HCT116 (cell line): Measurements from ENCODE around the gene UBE2D2. TPM values are rescaled to one million over a fixed set of nuclear protein-coding genes. Genes with fewer than 3 reads are reported as not detected.

ENCODE experiments used
- ATAC-seq: fragments of 200-7000 bp; cut with Tn5 transposase; 2 replicates; pipeline ENCODE4 v1.9.1; 2020; ENCODE audit warnings: mild to moderate bottlenecking, moderate library complexity
- BruUV-seq: library from RNA; stranded (reverse); fragments of 400-500 nt; replicated peaks from 2 replicates; lab custom pipeline; 2021; lab: Mats Ljungman, UMichigan
- CTCF ChIA-PET: fragments of 300-600 bp; sonication (Branson Sonifier 250); formaldehyde crosslinking; loops from one replicate; lab custom pipeline; 2021; ENCODE audit warnings: antibody characterized with exemption; lab: Charles Lee
- POLR2A ChIA-PET: fragments of 300-600, 350-600 bp; sonication (Branson Sonifier 250); formaldehyde crosslinking; loops from one replicate; lab custom pipeline; 2021; ENCODE audit warnings: antibody characterized with exemption; lab: Charles Lee
- RAD21 ChIA-PET, 2 experiments: fragments of 300-600 bp; sonication (Branson Sonifier 250); formaldehyde crosslinking; loops; one replicate each; lab custom pipeline; 2023; ENCODE audit warnings: low total read pairs in 2 of 2; ENCODE audit not compliant: uncharacterized antibody in 2 of 2, unreplicated experiment in 2 of 2, low non-redundant PET in 1 of 2; lab: Charles Lee
- DNase-seq: peaks from one replicate; pipeline ENCODE4 v3.0.0-alpha.2; 2010; ENCODE audit warnings: low read depth, low spot score
- H2AFZ ChIP-seq: fragments of 200-600 bp; shearing (Covaris generic), sonication (generic); 2 replicates; pipeline ENCODE4 v1.6.1; 2017; ENCODE audit warnings: low read depth, mixed run types, mixed read lengths, antibody characterized with exemption, low read length; ENCODE audit not compliant: poor library complexity, severe bottlenecking
- H3K27ac ChIP-seq: 2 replicates; pipeline ENCODE4 v1.5.1; 2012; ENCODE audit warnings: low read depth, low read length
- H3K27me3 ChIP-seq: fragments of 200-600 bp; sonication (generic); 2 replicates; pipeline ENCODE4 v1.6.1; 2016; ENCODE audit warnings: mixed run types, low read length, mixed read lengths; ENCODE audit not compliant: insufficient read depth
- H3K36me3 ChIP-seq, 2 experiments: fragments of 200-500 bp in 1 of 2; fragments of 200-600 bp in 1 of 2; sonication (Bioruptor generic) in 1 of 2; sonication (generic) in 1 of 2; 2 replicates each; pipeline versions ENCODE4 v1.5.1 to v1.6.1; 2014 to 2016; ENCODE audit warnings: low read length in 2 of 2, inconsistent platforms in 1 of 2, mixed read lengths in 1 of 2, mixed run types in 1 of 2; ENCODE audit not compliant: insufficient read depth in 2 of 2, control insufficient read depth in 1 of 2
- H3K4me1 ChIP-seq, 2 experiments: fragments of 200-600 bp in 1 of 2; sonication (generic) in 1 of 2; 2 replicates each; pipeline versions ENCODE4 v1.5.1 to v1.6.1; 2012 to 2017; ENCODE audit warnings: low read length in 2 of 2, inconsistent platforms in 1 of 2, mild to moderate bottlenecking in 1 of 2, mixed read lengths in 1 of 2, mixed run types in 1 of 2, moderate library complexity in 1 of 2; ENCODE audit not compliant: insufficient read depth in 2 of 2, control insufficient read depth in 1 of 2
- H3K4me2 ChIP-seq: fragments of 200-600 bp; sonication (generic); 2 replicates; pipeline ENCODE4 v1.6.1; 2017; ENCODE audit warnings: mixed run types, low read length, mixed read lengths
- H3K4me3 ChIP-seq, 2 experiments: fragments of 200-600 bp in 1 of 2; sonication (generic) in 1 of 2; replicated peaks in 1 of 2; 2 replicates each; pipeline ENCODE4 v1.5.1; 2011 to 2016; ENCODE audit warnings: low read length in 2 of 2, control low read depth in 1 of 2, low read depth in 1 of 2, mild to moderate bottlenecking in 1 of 2, mixed read lengths in 1 of 2, mixed run types in 1 of 2
- H3K79me2 ChIP-seq: fragments of 200-600 bp; sonication (generic); 2 replicates; pipeline ENCODE4 v1.6.1; 2017; ENCODE audit warnings: mild to moderate bottlenecking, mixed run types, low read length, moderate library complexity, mixed read lengths; ENCODE audit not compliant: insufficient read depth
- H3K9ac ChIP-seq: fragments of 200-600 bp; sonication (generic); 2 replicates; pipeline ENCODE4 v1.6.1; 2016; ENCODE audit warnings: low read length, mixed read lengths
- H3K9me2 ChIP-seq: fragments of 200-600 bp; sonication (generic), shearing (Covaris generic); 2 replicates; pipeline ENCODE4 v1.6.1; 2017; ENCODE audit warnings: mixed run types, mild to moderate bottlenecking, moderate library complexity; ENCODE audit not compliant: insufficient read depth
- H3K9me3 ChIP-seq, 2 experiments: fragments of 200-500 bp in 1 of 2; fragments of 200-600 bp in 1 of 2; sonication (Bioruptor generic) in 1 of 2; sonication (generic) in 1 of 2; 2 replicates each; pipeline ENCODE4 v1.6.1; 2014 to 2017; ENCODE audit warnings: low read length in 2 of 2, mixed read lengths in 2 of 2, inconsistent platforms in 1 of 2, low read depth in 1 of 2, mild to moderate bottlenecking in 1 of 2, mixed run types in 1 of 2, moderate library complexity in 1 of 2; ENCODE audit not compliant: control insufficient read depth in 1 of 2, insufficient read depth in 1 of 2
- H4K20me1 ChIP-seq: fragments of 200-600 bp; sonication (generic), shearing (Covaris generic); 2 replicates; pipeline ENCODE4 v1.6.1; 2017; ENCODE audit warnings: mixed run types, mild to moderate bottlenecking, moderate library complexity; ENCODE audit not compliant: insufficient read depth
- ATF3 ChIP-seq: IDR thresholded peaks from 2 replicates; pipeline ENCODE4 v1.6.1; 2012
- CBX3 ChIP-seq: IDR thresholded peaks from 2 replicates; pipeline ENCODE4 v1.6.1; 2012; ENCODE audit warnings: low read depth
- CEBPB ChIP-seq: IDR thresholded peaks from 2 replicates; pipeline ENCODE4 v1.6.1; 2012; ENCODE audit warnings: low read depth
- CTCF ChIP-seq, 3 experiments: fragments of 200-600 bp in 1 of 3; sonication (generic) in 1 of 3; IDR thresholded peaks in 2 of 3; conservative IDR thresholded peaks in 1 of 3; 2 replicates each; pipeline ENCODE4 v1.5.1; 2012 to 2017; ENCODE audit warnings: low read depth in 2 of 3, low read length in 2 of 3, antibody characterized with exemption in 1 of 3, borderline replicate concordance in 1 of 3, control low read depth in 1 of 3, mild to moderate bottlenecking in 1 of 3, mixed read lengths in 1 of 3, mixed run types in 1 of 3, moderate library complexity in 1 of 3; ENCODE audit not compliant: insufficient read depth in 1 of 3
- EGR1 ChIP-seq: IDR thresholded peaks from 2 replicates; pipeline ENCODE4 v1.6.1; 2012; ENCODE audit warnings: low read depth
- EZH2 ChIP-seq: fragments of 200-600 bp; sonication (generic); IDR thresholded peaks from 2 replicates; pipeline ENCODE4 v1.6.1; 2017; ENCODE audit warnings: antibody characterized with exemption, mixed run types
- EZH2phosphoT487 ChIP-seq: fragments of 200-600 bp; IDR thresholded peaks from 2 replicates; pipeline ENCODE4 v1.6.1; 2018; ENCODE audit warnings: antibody characterized with exemption, borderline replicate concordance
- FOSL1 ChIP-seq: IDR thresholded peaks from 2 replicates; pipeline ENCODE4 v1.6.1; 2012; ENCODE audit warnings: low read depth
- JUND ChIP-seq: IDR thresholded peaks from 2 replicates; pipeline ENCODE4 v1.6.1; 2012
- MAX ChIP-seq: IDR thresholded peaks from 2 replicates; pipeline ENCODE4 v1.6.1; 2012
- POLR2A ChIP-seq: IDR thresholded peaks from 2 replicates; pipeline ENCODE4 v1.7.0; 2011; ENCODE audit warnings: borderline replicate concordance; ENCODE audit not compliant: insufficient read depth, insufficient read length; ENCODE audit errors: extremely low read depth
- REST ChIP-seq: IDR thresholded peaks from 2 replicates; pipeline ENCODE4 v1.6.1; 2012; ENCODE audit warnings: low read depth
- SIN3A ChIP-seq: IDR thresholded peaks from 2 replicates; pipeline ENCODE4 v1.6.1; 2012; ENCODE audit warnings: low read depth
- TCF7L2 ChIP-seq: IDR thresholded peaks from 2 replicates; pipeline ENCODE4 v1.7.0; 2011; ENCODE audit warnings: borderline replicate concordance, inconsistent platforms; ENCODE audit not compliant: insufficient read depth, insufficient read length; ENCODE audit errors: extremely low read depth
- YY1 ChIP-seq: IDR thresholded peaks from 2 replicates; pipeline ENCODE4 v1.6.1; 2011; ENCODE audit warnings: low read length, low read depth, moderate library complexity, mild to moderate bottlenecking; ENCODE audit not compliant: insufficient replicate concordance; ENCODE audit errors: extremely low read depth
- ZBTB33 ChIP-seq: IDR thresholded peaks from 2 replicates; pipeline ENCODE4 v1.6.1; 2011; ENCODE audit warnings: mild to moderate bottlenecking, low read length, moderate library complexity; ENCODE audit not compliant: insufficient replicate concordance; ENCODE audit errors: extremely low read depth
- ZFX ChIP-seq: fragments of 450-650 bp; IDR thresholded peaks from 2 replicates; pipeline ENCODE4 v1.6.1; 2017
- ZNF274 ChIP-seq: fragments of 200-500 bp; sonication (Bioruptor generic); IDR thresholded peaks from 2 replicates; pipeline ENCODE4 v1.6.1; 2014; ENCODE audit warnings: mild to moderate bottlenecking, low read depth, low read length, inconsistent platforms
- intact Hi-C: fragments of 100-400 bp; cut with micrococcal nuclease; formaldehyde crosslinking; loops from 2 replicates; pipeline ENCODE4 v1.10.0; 2022
- total RNA-seq: library from RNA; stranded (reverse); gene quantifications from one replicate; pipeline ENCODE4 v1.2.1, GENCODE V29; 2021; ENCODE audit not compliant: unreplicated experiment

UBE2D2 gene
- total RNA-seq, 1 experiment from 2014 or later, result 140 TPM

- no peaks in the 10 kb centered on the region for H3K36me3 ChIP-seq
- H3K27me3 ChIP-seq, result no peaks in the 10 kb centered on the region
- DNase-seq (no peak), ATAC-seq (no peak)
- H3K4me1 ChIP-seq, result peaks cover 53 to 78% of the 10 kb centered on the region in 2 experiments
- RAD21 ChIA-PET, result no interaction called here
- no peak overlapping the region for H2AFZ ChIP-seq
- H3K79me2 ChIP-seq, result no peaks in the 10 kb centered on the region
- intact Hi-C loops, result no loop called here
- no peaks in the 10 kb centered on the region for H3K9me2 ChIP-seq
- TF ChIP-seq ZNF274 (no peak), CBX3 (no peak), TCF7L2 (no peak), CEBPB (no peak), FOSL1 (no peak), CTCF (IDR thresholded peaks at IDR 0.05 in 2 of 3, conservative IDR thresholded peaks at IDR 0.05 in 1 of 3; ENCODE audit: borderline replicate concordance in 1 of 3, insufficient read depth in 1 of 3, low read depth in 2 of 3, low read length in 2 of 3) (no peak), REST (no peak), ZFX (no peak), MAX (no peak), EZH2phosphoT487 (no peak), POLR2A (no peak), SIN3A (no peak), ATF3 (no peak), EGR1 (no peak), JUND (no peak), EZH2 (no peak), ZBTB33 (no peak), YY1 (no peak)
- CTCF ChIA-PET, result no interaction called here
- peak overlapping the region; percentile 64 for H3K4me2 ChIP-seq
- no peak overlapping the region for H3K9ac ChIP-seq
- POLR2A ChIA-PET, result no interaction called here
- no peaks in the 10 kb centered on the region for H3K9me3 ChIP-seq
- BruUV-seq, result no TSS peak
- no peak overlapping the region for H3K4me3 ChIP-seq
- no peaks in the 10 kb centered on the region for H4K20me1 ChIP-seq
- H3K27ac ChIP-seq, result no peak overlapping the region
These were observed 81.1 kb downstream of the UBE2D2 start for GRCh38 chr5:139642213-139642612.
